AG09319 (cell line): ENCODE measurements around the gene CALM1.
"Not testable (repeated sequence)": the region's sequence is repeated elsewhere in the genome, so short reads cannot be mapped to it uniquely, and the experiment has no call there.

ENCODE experiments used
- DNase-seq: peaks from one replicate; pipeline ENCODE4 v3.0.0-alpha.2; 2010; ENCODE audit warnings: low read depth; ENCODE audit errors: extremely low read depth
- TF ChIP-seq, protein P1 (sequence below): IDR thresholded peaks from 2 replicates; pipeline ENCODE4 v1.5.1; 2011; ENCODE audit warnings: low read depth, mild to moderate bottlenecking, inconsistent platforms, low read length, moderate library complexity

CALM1 gene

DNA sequence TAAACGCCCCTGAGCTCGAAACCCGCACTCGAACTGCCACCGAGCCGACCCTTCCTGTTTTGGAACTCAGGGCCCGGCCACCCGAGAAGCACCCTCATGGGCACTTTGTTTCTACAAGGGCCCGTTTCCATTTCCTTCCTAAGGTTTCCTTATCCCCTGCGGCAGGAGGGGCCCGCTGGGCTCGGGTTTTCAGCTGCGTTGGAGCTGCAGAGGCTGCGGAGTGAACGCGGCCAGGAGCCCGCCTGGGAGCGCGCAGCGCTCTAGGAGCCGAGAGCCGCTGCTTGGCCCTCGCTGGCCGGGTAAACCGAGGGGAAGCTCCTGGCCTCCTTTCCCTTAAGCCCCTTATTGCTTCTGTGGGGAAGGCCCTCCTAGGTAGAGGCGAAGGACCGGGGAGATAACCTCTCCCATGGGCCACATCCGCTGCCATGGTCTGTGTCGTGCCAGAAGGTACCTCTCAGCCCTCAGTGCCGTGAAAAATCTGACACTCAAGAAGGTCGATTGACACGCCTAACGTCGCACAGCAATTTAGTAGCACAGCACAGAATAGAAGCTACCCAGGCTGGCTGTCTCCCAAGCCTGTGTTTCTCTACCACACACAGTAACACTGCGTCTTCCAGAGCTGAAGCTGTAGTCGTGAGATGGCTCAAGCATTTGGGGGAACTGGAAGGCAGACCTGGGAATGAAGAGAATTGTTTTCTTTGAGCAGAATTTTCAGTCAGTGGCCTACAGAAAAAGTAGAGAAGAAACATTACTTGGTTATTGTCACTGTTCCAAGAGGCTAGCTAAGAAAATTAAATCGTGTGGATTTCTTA, 12.9 kb upstream of the CALM1 start:
- DNase-seq, result no peak
- TF ChIP-seq, protein P1, sequence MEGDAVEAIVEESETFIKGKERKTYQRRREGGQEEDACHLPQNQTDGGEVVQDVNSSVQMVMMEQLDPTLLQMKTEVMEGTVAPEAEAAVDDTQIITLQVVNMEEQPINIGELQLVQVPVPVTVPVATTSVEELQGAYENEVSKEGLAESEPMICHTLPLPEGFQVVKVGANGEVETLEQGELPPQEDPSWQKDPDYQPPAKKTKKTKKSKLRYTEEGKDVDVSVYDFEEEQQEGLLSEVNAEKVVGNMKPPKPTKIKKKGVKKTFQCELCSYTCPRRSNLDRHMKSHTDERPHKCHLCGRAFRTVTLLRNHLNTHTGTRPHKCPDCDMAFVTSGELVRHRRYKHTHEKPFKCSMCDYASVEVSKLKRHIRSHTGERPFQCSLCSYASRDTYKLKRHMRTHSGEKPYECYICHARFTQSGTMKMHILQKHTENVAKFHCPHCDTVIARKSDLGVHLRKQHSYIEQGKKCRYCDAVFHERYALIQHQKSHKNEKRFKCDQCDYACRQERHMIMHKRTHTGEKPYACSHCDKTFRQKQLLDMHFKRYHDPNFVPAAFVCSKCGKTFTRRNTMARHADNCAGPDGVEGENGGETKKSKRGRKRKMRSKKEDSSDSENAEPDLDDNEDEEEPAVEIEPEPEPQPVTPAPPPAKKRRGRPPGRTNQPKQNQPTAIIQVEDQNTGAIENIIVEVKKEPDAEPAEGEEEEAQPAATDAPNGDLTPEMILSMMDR, result no peak

DNA sequence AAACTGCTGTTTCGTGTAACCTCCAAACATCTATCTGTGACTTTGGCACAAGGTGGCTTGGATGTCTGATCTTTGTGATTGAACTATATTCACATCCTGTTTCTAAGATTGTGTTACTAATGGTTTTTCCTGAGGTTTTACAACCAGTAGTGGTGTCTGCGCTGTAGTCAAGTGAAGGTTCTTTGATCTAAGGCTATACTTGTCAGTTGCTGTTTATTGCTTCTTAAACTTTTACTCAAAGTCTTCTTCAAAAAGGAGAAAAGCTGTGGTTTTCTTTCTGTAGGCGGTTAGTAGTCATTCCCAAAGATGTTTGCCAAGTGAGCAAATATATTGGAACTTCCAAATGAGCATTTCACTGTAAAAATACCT, 12.3 kb upstream of the CALM1 start:
- DNase-seq, result no peak
- TF ChIP-seq, protein P1, result no peak

- no peak for DNase-seq
- TF ChIP-seq, protein P1, result no peak
Observed at GRCh38 chr14:90386321-90386720, 10.5 kb upstream of the CALM1 start.

- DNase-seq, result no peak
- TF ChIP-seq, protein P1, result no peak
Observed at GRCh38 chr14:90387206-90387760, 9.5 kb upstream of the CALM1 start.

DNA sequence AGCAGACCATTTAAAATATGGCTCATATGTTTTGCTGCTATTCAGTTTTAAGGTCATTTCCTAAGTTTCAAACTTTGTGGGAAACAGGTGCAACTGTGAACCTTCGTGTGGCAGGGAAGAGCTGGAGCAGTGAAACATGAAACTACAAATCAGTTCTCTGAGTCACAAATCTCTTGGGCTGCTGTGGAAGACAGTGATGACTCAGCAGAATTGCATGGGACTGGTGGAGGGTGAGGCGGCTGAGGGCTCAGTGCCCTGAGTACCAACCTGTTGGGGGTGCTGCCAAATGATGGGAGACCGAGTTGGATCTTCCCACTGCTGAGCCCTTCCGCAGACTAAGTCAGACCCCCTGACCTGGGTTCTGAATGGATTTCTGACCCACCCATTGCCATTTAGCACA, 8.4 kb upstream of the CALM1 start:
- no peak for DNase-seq
- TF ChIP-seq, protein P1, result no peak

GRCh38 chr14:90388982-90389381, 7.8 kb upstream of the CALM1 start:
- DNase-seq, result no peak
- TF ChIP-seq, protein P1, result no peak

- TF ChIP-seq, protein P1, result no peak
- DNase-seq, result no peak
Observed at GRCh38 chr14:90393966-90394365, 2.9 kb upstream of the CALM1 start.

- DNase-seq, result not testable (repeated sequence)
Observed at GRCh38 chr14:90394782-90395181, 2.0 kb upstream of the CALM1 start.
